ENCODE data around the gene DPY19L2.
"Not testable (repeated sequence)": the region's sequence is repeated elsewhere in the genome, so short reads cannot be mapped to it uniquely, and the experiment has no call there.

GRCh38 chr12:63624258-63624657 is 44.0 kb downstream of the DPY19L2 start:
- TF ChIP-seq TAF1, POLR2A, POLR2AphosphoS5 (IDR thresholded peaks at IDR 0.05; ENCODE audit: low read depth, low read length): not testable (repeated sequence)

Data from GM12891 (cell line).